IPS-15b (cell line): Measurements from ENCODE around the gene ITGB4.

Experiments
- H3K27me3 ChIP-seq: one replicate; pipeline ENCODE4 v1.6.1; 2013; ENCODE audit warnings: low read length; ENCODE audit not compliant: control insufficient read depth, insufficient read depth
- H3K36me3 ChIP-seq: one replicate; pipeline ENCODE4 v1.6.1; 2013; ENCODE audit warnings: low read length; ENCODE audit not compliant: control insufficient read depth, insufficient read depth
- H3K4me1 ChIP-seq: one replicate; pipeline ENCODE4 v1.6.1; 2013; ENCODE audit warnings: mild to moderate bottlenecking, low read length; ENCODE audit not compliant: control insufficient read depth, insufficient read depth
- H3K4me3 ChIP-seq: one replicate; pipeline ENCODE4 v1.5.1; 2013; ENCODE audit warnings: low read depth, low read length
- H3K9ac ChIP-seq: one replicate; pipeline ENCODE4 v1.6.1; 2013; ENCODE audit warnings: low read depth, mild to moderate bottlenecking, low read length
- H3K9me3 ChIP-seq: one replicate; pipeline ENCODE4 v1.6.1; 2013; ENCODE audit warnings: mild to moderate bottlenecking, low read length; ENCODE audit not compliant: control insufficient read depth, insufficient read depth

ITGB4 gene

GRCh38 chr17:75779987-75780889 lies 59.0 kb downstream of the ITGB4 start:
- Histone ChIP-seq H3K4me3 (no peak overlapping the region), H3K9me3 (no peaks in the 10 kb centered on the region), H3K9ac (no peak overlapping the region), H3K27me3 (no peaks in the 10 kb centered on the region), H3K36me3 (peaks cover 15% of the 10 kb centered on the region), H3K4me1 (peaks cover 17% of the 10 kb centered on the region)

DNA sequence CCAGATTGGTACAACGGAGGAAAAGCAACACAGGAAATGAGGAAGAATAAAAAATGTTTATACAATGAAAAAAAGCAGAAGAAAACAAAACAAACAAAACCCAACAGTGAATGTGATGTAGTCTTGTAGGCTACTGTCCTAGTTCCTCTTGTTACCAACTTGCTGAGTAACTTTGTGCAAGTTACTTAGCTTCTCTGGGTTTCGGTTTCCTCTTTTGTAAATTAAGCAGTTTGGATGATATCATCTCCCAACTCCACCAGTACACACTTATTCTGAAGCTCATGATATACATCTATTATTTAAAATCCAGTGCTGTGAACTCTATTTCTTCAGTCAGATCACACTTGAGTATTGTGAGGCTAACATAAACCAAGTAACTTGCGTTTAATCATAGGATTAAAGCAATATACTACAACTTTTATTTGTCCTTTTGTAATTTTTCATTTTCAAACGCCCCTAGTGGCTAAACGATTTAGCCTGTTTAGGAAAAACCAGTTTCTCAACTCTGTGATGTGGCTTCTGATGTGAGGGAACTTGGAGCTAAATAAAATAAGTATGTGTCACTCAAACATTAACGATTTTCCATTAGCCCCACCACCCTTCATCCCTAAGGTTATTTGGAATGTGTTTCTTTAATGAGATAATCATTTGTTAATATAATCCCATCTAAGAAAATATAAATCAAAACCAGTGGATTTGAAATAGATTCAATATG lies 62.0 kb downstream of the ITGB4 start:
- Histone ChIP-seq H3K4me3 (no peak overlapping the region), H3K9me3 (no peaks in the 10 kb centered on the region)

DNA sequence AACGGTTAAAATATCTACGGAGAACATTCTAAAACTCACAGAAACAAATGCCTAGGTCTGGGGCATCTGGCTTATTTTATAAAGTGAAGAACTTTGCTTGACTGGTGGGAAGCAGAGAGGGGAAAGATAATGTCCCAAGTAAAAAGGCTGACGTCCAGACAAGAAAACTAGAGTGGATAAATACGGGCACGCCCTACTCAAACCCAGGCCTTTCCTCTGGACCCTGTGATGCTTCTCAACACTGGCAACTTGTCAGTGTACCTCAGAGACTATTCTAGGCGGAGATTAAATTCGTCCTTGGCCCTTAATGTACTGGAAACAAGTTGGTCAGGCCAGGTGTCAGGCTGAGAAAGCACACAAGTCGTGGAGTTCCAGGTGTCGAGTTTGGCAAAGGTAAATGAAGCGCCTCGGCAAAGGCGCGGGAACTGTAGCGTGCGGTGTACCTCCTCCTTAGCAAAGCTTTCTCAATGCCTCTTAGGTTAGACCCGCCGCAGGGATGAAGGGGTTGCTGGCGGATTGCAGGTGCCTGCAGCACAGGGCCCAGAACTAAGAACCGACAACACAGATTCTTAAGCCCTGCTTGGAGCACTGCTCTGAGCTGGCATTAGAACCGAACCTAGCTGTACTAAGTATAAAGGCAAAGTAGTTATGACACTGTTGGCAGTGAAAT lies 62.7 kb downstream of the ITGB4 start:
- Histone ChIP-seq H3K4me3 (peak overlapping the region; percentile 93), H3K9ac (peak overlapping the region; percentile 39), H3K4me1 (peaks cover 15% of the 10 kb centered on the region)

More for the DNA sequence above, 62.0 kb downstream of the ITGB4 start:
- H3K9ac ChIP-seq: no peak overlapping the region
- peaks cover 15% of the 10 kb centered on the region for H3K4me1 ChIP-seq
- H3K27me3 ChIP-seq: no peaks in the 10 kb centered on the region
- peaks cover 5% of the 10 kb centered on the region for H3K36me3 ChIP-seq

DNA sequence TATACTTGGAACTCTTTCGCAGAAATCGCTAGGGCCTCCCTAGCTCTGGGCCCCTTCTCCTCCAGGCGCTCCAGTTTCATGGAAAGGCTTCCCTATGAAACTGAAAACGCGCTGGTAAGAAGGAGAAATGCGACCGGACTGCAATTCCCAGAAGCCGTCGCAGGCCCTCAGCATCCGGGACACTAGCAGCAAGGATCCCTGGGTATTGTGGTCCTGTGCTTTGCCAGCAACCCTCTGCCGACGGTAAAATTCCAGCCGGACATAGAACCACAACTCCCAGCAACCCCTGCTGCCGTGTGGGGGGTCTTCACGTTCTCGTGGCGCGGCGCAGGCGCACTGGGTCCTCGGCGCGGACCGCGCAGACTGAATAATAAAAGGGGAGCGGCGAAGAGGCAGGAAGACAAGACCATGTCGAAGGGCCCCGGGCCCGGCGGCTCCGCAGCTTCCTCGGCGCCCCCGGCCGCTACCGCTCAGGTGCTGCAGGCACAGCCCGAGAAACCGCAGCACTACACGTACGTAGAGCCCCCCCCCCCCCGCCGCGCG lies 63.3 kb downstream of the ITGB4 start, which contains the start of gene UNK:
UNK (plus strand) TSS at position 334 of the 543 bp plus-strand sequence; CDS start at position 409, 75 bp downstream.
- Histone ChIP-seq H3K36me3 (no peaks in the 10 kb centered on the region), H3K4me3 (peak within 1 kb of the TSS; percentile 93), H3K9ac (peak within 1 kb of the TSS; percentile 99), H3K4me1 (peaks cover 15% of the 10 kb centered on the region), H3K27me3 (no peaks in the 10 kb centered on the region), H3K9me3 (no peaks in the 10 kb centered on the region)

More for the DNA sequence above, 62.7 kb downstream of the ITGB4 start:
- no peaks in the 10 kb centered on the region for H3K27me3 ChIP-seq
- no peaks in the 10 kb centered on the region for H3K9me3 ChIP-seq
- no peaks in the 10 kb centered on the region for H3K36me3 ChIP-seq

DNA sequence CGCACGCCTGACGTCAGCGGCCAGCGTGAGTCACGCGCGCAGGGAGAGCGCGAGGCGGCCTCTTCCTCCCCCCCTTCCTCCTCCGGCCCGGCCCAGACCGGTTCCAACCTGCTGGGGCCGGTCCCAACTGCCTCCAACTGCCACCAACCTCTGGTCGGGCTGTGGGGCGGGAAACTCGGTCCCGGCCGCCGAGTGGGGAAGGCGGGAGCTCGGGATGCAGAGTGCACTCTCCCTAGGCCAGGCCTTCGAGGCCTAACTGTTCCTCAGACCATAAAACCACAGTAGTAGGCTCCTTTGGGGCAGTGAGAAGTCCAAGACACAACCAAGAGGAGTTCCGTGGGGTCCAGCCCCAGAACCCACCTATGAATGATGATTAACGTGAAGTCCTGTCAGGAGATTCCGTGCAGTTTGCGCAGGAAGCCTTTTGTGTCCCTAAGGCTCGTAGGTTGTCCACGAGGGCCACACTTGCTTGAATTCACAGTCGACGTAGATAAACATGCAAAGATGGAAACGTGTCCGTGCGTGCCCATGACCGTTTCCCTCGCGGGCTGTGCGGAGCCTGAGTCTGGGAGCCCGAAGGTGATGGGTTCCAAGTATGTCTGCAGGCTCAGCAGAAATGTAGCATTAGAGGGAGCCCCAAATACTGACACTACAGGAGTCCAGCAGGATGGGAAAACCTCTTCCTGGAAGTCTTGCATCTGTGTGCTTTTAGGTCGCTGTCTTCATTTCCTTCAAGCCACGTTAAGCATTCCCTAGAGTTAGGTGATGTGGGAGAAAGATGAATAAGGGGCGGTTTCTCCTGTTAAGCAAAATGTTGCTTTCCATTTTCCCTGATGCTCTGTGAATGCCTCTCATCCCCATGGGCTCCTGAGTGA lies 64.0 kb downstream of the ITGB4 start:
- Histone ChIP-seq H3K4me1 (peaks cover 15% of the 10 kb centered on the region), H3K36me3 (no peaks in the 10 kb centered on the region), H3K4me3 (peak overlapping the region; percentile 93), H3K9ac (peak overlapping the region; percentile 99), H3K9me3 (no peaks in the 10 kb centered on the region), H3K27me3 (no peaks in the 10 kb centered on the region)

- Histone ChIP-seq H3K36me3 (peaks cover 4% of the 10 kb centered on the region), H3K9ac (no peak overlapping the region), H3K27me3 (no peaks in the 10 kb centered on the region), H3K4me3 (no peak overlapping the region), H3K4me1 (peaks cover under 1% of the 10 kb centered on the region), H3K9me3 (no peaks in the 10 kb centered on the region)
These were observed 70.0 kb downstream of the ITGB4 start for GRCh38 chr17:75791254-75791653.

- Histone ChIP-seq H3K4me3 (no peak overlapping the region), H3K27me3 (no peaks in the 10 kb centered on the region), H3K9me3 (no peaks in the 10 kb centered on the region), H3K4me1 (no peaks in the 10 kb centered on the region), H3K36me3 (peaks cover 12% of the 10 kb centered on the region), H3K9ac (no peak overlapping the region)
These were observed 72.2 kb downstream of the ITGB4 start for GRCh38 chr17:75793460-75793859.

DNA sequence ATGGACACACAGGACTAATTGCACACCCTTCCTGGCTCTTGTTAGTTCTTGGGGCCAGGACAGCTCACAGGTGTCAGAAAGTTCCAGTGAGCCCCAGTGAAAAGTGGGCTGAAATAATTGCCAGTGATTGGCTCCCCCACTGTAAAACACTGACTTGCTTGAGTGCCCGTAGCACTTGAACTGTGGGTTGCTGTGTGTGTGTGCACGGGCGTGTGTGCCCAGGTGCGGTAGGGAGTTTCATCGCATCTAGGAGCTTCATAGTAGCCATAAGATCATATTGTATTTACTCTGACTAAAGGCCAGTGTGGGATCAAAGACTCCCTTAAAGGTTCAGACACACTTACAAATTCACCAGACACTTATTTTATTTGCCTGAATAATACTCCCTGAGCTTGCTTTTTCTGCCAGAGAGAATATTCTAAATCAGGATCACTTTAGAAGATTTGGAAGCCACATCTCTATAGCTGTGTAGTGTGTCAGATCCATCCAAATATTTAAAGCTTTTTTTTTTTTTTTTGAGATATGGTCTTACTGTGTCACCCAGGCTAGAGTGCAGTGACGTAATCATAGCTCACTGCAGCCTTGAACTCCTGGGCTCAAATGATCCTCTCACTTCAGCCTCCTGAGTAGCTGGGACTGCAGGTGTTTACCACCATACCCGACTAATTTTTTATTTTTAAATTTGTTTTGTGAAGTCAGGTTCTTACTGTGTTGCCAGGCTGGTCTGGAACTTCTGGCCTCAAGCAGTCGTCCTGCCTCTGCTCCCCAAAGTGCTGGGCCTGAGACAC lies 74.8 kb downstream of the ITGB4 start:
- H3K4me1 ChIP-seq: no peaks in the 10 kb centered on the region
- no peak overlapping the region for H3K9ac ChIP-seq
- H3K27me3 ChIP-seq: no peaks in the 10 kb centered on the region
- no peak overlapping the region for H3K4me3 ChIP-seq
- no peaks in the 10 kb centered on the region for H3K9me3 ChIP-seq
- peaks cover 15% of the 10 kb centered on the region for H3K36me3 ChIP-seq

DNA sequence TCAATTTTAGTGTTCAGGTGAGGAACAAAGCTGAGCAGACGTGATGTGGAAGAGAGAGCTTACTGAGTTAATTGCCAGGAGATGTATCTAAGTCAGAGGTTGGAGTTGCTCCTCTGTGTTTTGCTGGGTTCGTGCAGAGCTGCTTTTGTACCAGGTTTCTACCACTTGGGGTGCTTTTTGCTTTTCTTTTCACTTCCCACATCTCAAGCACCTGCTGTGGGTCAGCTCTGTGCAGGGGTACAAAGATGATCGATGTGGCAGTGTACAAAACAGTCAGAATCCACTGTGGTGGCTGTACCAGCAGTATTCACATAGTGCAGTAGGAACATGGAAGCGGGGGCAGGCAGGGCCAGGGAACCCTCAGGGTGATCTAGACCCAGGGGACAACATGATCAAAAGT lies 78.1 kb downstream of the ITGB4 start:
- no peaks in the 10 kb centered on the region for H3K9me3 ChIP-seq
- H3K4me1 ChIP-seq: no peaks in the 10 kb centered on the region
- no peaks in the 10 kb centered on the region for H3K27me3 ChIP-seq
- H3K4me3 ChIP-seq: no peak overlapping the region
- no peak overlapping the region for H3K9ac ChIP-seq
- H3K36me3 ChIP-seq: peaks cover 15% of the 10 kb centered on the region

GRCh38 chr17:75803883-75804282 lies 82.6 kb downstream of the ITGB4 start:
- H3K9me3 ChIP-seq: no peaks in the 10 kb centered on the region

More at GRCh38 chr17:75803883-75804282, 82.6 kb downstream of the ITGB4 start:
- H3K9ac ChIP-seq: no peak overlapping the region
- H3K4me1 ChIP-seq: no peaks in the 10 kb centered on the region
- peaks cover 3% of the 10 kb centered on the region for H3K36me3 ChIP-seq
- H3K27me3 ChIP-seq: no peaks in the 10 kb centered on the region
- no peak overlapping the region for H3K4me3 ChIP-seq
